ENCODE measurements around the gene LRMDA.
"Not testable (repeated sequence)": the region's sequence is repeated elsewhere in the genome, so short reads cannot be mapped to it uniquely, and the experiment has no call there.

The LRMDA gene

DNA sequence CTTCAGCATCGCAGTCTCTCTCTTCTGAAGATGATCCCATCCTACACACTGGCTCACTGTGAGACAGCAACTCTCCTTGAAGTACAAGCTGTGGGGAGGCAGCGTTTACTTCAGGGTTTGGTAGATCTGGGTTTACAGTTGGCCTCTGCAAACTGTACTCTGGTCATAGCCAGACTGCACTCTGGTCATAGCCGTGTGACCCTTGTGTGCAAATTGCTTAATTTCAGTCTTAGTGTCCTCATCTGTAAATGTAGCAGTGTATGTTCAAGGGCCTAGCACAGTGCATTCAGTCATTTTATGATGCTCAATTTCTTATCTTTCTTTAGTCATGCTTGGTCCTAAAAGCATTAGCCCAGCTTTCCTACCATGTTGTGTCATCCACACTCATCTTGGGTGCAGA lies 188.2 kb downstream of the LRMDA start:
- in situ Hi-C loops (cut with HindIII; ENCODE audit: low sequenced_read_pairs) = no loop called here
- no peak overlapping the region for H3K4me3 ChIP-seq (ENCODE audit: low read depth, low read length)
- no peak for DNase-seq (ENCODE audit: low read depth, low spot score)
- TF ChIP-seq, protein P1, sequence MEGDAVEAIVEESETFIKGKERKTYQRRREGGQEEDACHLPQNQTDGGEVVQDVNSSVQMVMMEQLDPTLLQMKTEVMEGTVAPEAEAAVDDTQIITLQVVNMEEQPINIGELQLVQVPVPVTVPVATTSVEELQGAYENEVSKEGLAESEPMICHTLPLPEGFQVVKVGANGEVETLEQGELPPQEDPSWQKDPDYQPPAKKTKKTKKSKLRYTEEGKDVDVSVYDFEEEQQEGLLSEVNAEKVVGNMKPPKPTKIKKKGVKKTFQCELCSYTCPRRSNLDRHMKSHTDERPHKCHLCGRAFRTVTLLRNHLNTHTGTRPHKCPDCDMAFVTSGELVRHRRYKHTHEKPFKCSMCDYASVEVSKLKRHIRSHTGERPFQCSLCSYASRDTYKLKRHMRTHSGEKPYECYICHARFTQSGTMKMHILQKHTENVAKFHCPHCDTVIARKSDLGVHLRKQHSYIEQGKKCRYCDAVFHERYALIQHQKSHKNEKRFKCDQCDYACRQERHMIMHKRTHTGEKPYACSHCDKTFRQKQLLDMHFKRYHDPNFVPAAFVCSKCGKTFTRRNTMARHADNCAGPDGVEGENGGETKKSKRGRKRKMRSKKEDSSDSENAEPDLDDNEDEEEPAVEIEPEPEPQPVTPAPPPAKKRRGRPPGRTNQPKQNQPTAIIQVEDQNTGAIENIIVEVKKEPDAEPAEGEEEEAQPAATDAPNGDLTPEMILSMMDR (IDR thresholded peaks at IDR 0.05; ENCODE audit: low read depth, low read length) = no peak

- no peak for DNase-seq (ENCODE audit: low read depth, low spot score)
These were observed 188.9 kb downstream of the LRMDA start for GRCh38 chr10:75620356-75620755.

GRCh38 chr10:75621003-75621402 lies 189.6 kb downstream of the LRMDA start:
- DNase-seq (ENCODE audit: low read depth, low spot score); H3K4me3 ChIP-seq (ENCODE audit: low read depth, low read length); in situ Hi-C loops (cut with HindIII; ENCODE audit: low sequenced_read_pairs): not testable (repeated sequence)

More at GRCh38 chr10:75620356-75620755, 188.9 kb downstream of the LRMDA start:
- in situ Hi-C loops (cut with HindIII; ENCODE audit: low sequenced_read_pairs) = no loop called here
- H3K4me3 ChIP-seq (ENCODE audit: low read depth, low read length) = no peak overlapping the region
- TF ChIP-seq, protein P1 (IDR thresholded peaks at IDR 0.05; ENCODE audit: low read depth, low read length) = no peak

DNA sequence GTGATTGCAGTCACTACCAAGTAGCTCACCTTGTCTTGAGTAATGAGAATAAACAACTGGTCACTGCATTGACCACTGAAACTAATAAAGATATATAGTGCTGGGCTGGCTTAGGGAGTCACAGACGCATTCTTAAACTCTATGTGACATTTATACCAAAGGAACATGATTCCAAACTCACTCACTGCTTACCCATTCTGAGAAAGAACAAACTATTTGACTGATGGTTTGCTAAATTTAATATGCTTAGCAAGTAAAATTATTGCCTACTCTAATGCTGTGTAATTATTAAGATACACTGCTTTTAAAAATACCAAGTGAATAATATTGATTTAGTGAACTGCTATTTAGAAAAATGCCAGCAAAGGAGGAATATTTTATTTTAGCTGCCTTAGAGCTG lies 191.1 kb downstream of the LRMDA start:
- no peak overlapping the region for H3K4me3 ChIP-seq (ENCODE audit: low read depth, low read length)
- no peak for DNase-seq (ENCODE audit: low read depth, low spot score)
- TF ChIP-seq, protein P1 (IDR thresholded peaks at IDR 0.05; ENCODE audit: low read depth, low read length) = no peak
- in situ Hi-C loops (cut with HindIII; ENCODE audit: low sequenced_read_pairs) = no loop called here

DNA sequence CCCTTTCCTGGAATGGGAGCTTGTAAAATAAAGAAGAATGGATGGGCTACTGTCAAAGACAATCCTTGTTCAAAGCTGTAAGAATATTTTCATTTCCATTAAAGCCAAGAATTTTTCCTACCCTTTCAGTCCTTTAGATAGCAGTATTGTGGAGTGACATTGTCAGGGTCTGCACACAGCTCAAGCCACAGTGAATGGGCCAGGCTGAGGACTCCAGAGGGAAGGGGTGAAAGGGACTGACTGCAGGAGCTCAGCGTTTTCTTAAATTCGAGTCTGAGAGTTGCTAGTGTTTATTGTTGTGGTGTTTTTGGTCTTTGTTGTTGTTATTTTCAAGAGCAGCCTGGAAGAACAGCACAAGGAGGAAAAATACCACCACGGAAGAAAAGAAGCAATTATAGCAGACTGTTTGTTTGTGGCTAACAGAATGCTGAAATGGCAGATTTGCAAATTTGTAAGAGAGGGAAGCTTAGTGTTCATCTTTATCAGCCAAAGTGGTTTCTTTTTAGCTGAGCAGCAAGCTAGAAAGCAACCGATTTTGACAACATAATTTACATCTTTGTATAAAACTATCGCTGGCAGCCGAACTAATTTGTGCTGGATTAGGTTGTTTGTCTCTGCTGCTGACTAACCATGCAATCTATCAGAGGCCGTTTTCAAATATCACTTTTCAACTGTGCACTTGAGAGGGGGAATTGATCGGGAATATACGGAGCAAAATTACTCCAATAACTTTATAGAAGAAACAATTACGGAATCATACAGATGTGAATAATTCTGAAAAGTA lies 192.1 kb downstream of the LRMDA start:
- TF ChIP-seq, protein P1 (IDR thresholded peaks at IDR 0.05; ENCODE audit: low read depth, low read length) = no peak
- no peak overlapping the region for H3K4me3 ChIP-seq (ENCODE audit: low read depth, low read length)
- in situ Hi-C loops (cut with HindIII; ENCODE audit: low sequenced_read_pairs) = no loop called here
- no peak for DNase-seq (ENCODE audit: low read depth, low spot score)

- DNase-seq (ENCODE audit: low read depth, low spot score) = no peak
- TF ChIP-seq, protein P1 (IDR thresholded peaks at IDR 0.05; ENCODE audit: low read depth, low read length) = no peak
- in situ Hi-C loops (cut with HindIII; ENCODE audit: low sequenced_read_pairs) = no loop called here
- H3K4me3 ChIP-seq (ENCODE audit: low read depth, low read length) = no peak overlapping the region
These were observed 193.2 kb downstream of the LRMDA start for GRCh38 chr10:75624638-75625037.

DNA sequence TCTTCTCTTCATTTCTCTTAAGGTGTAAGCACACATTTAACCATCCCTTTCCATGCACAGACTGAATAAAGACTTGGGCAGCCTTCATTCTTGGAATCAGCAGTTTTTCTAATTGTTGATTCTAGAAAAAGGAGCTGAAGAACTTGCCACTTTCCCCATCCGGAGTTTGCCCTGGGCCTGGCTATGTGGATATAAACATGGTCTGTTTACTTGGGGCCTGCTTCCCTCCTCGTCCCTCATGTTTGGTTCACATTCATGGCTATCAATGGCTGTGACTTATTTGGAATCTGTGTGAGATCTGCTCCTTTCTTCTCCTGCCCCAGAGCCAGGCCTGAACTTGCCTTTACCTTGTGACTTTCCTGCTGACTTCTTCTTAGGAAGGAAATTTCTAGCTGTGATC lies 199.3 kb downstream of the LRMDA start:
- TF ChIP-seq, protein P1 (IDR thresholded peaks at IDR 0.05; ENCODE audit: low read depth, low read length) = no peak
- in situ Hi-C loops (cut with HindIII; ENCODE audit: low sequenced_read_pairs) = no loop called here
- H3K4me3 ChIP-seq (ENCODE audit: low read depth, low read length) = no peak overlapping the region
- no peak for DNase-seq (ENCODE audit: low read depth, low spot score)

Data from astrocyte of the spinal cord (primary cell).